HG03558 (cell line): ENCODE measurements around the gene E2F8.
A peak's percentile ranks its signal among the peaks of the same experiment; 100 is the strongest.

Source experiments
- ATAC-seq: cut with Tn5 transposase; IDR thresholded peaks from one replicate; pipeline ENCODE4 v1.9.1; 2021; ENCODE audit warnings: moderate number of reproducible peaks; ENCODE audit not compliant: unreplicated experiment; ENCODE audit errors: extremely low read depth

The E2F8 gene

DNA sequence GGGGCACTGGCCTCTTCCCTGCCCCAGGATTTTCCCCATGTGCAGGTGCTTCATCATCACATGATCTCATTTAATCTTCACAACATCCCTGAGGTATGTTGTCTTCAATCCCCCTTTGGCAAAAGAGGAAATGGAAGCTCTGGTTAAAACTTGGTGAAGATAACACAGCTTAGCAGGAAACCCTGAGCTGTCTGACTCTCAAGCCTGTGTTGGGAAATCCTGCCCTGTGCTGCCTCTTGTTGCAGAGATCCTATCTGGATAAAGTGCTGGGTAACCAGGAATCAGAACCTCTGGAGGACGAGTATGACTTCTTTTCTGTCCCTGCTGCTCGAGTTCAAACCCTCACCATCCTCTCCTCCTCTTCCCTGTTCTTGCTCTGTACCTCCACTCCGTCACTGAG lies 13.1 kb upstream of the E2F8 start:
- ATAC-seq: no peak

DNA sequence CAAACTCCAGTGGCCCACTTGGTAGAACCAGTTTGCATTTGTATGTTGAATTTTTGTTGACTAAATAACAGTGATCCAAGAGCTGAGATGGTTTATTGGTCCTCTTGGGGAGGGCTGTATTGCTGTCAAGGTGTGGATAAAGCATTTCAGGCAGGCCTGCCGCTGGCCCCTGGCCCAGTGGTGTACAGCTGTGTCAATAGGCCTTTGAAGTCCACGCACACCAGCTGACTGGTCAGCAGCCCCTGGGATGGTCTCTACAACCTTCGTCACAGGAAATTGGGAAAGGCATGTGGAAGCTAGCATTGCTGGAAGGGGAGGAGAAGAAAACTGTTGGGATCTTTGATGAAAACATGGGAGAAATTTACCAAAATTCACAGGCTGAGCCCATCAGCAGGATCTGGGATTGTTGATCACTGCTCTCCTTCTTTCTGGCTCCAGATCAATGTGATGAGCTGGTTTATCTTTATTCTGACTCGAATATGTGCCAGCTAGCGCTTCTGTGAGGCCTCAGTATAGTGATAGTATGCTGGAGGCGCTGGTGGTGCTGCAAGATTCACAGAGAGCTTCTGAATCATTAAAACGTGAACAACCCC lies 12.5 kb upstream of the E2F8 start:
- ATAC-seq: no peak

DNA sequence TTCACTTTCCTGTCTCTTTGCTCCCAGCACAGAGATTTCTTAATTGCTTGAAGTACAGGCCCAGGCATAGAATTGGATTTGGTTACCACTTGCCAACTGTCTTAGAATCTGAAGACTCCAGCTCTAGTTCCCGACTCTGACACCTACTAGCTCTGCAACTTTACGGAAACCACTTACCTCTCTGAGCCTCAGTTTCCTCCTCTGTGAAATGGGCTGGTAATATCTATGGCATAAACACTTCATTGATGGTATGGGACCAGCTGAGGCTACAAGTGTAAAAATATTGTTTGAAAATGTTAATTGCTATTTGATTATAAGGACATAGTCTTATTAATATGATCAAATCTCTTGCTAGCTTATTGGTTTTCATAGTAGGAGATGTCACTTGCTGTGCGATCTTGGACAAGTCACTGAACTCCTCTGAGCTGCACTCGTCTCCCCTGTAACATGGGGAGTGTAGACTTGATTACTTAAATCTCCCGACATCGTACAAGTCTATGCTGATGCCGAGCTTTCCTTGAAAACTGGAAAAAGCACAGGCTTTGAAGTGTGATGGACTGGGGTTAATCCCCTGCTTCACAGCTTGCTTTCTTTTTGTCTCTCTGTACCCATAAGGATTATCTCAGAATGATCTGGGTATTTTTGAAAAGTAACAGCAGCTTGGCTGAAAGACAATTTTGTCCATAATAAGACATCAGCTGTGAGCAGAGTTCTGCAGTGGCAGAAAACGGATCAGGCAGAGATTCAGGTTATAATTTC lies 11.8 kb upstream of the E2F8 start:
- no peak for ATAC-seq

DNA sequence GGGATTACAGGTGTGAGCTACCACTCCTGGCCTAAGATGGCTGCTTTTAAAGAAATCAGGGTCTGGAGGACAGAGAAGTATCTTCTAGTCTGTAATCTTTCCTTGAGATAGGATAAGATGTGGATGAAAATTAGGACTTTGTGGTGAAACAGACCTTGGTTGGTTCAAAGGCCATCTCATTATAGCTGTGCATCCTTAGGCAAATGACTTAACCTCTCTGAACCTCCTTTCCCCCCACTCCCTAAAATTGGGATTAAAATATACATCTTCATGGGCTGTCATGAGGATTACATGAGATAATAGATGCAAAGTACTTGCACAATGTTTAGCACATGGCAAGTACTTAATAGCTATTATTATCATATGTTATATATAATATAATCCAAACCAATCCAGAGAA lies 10.8 kb upstream of the E2F8 start:
- ATAC-seq: no peak

DNA sequence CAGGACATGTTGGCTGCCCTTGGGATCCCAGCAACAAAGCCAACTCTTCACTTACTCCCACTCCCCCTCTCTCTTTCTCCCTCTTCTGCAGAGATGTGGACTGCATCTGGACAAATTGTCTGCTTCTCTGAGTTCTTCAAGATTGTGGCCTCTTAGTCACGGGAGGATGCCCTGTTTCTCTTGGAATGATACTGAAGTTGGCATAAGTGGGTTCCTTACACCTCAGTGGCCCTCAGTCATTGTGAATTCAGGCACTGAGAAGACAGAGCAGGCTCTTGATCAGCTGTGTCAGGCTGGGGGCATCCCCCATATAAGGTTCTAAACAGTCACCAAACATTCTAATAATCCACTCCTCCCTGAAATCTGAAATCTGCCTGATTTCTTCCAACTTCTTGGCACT lies 6.1 kb upstream of the E2F8 start:
- no peak for ATAC-seq

DNA sequence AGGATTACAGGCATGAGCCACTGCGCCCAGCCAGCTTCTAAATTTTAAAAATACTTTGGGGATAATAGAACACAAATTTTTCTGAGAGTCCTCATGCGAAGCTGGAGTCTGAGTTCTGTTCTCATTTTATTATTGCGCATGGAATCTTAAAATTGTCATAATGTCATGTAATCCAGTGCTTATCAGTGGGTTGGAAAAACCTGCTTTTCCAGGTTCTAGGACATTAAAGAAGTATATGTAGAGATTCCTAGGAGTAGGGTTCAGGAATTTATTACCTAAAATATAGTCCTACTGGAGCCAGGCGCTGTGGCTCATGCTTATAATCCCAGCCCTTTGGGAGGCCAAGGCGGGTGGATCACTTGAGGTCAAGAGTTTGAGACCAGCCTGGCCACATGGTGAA lies 4.6 kb upstream of the E2F8 start:
- no peak for ATAC-seq

DNA sequence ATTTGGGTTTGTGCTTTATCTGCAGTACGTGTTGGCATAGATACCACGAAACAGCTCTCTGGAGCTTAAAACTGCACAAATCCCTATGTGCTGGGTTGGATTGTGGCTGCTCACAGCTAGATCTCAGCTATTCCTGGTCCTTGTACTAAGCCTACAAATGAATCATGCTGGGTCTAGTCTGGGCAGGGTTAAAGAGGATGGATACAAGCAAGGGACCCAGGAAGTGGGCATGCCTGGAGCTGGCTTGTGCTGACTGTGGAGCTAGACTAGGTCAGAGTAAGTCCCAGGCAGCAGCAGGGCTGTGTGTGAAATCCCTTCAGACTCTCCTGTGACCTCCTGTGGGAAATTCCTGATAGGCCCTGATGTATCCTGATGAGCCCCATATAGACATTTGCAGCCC lies 3.9 kb upstream of the E2F8 start:
- ATAC-seq: no peak

DNA sequence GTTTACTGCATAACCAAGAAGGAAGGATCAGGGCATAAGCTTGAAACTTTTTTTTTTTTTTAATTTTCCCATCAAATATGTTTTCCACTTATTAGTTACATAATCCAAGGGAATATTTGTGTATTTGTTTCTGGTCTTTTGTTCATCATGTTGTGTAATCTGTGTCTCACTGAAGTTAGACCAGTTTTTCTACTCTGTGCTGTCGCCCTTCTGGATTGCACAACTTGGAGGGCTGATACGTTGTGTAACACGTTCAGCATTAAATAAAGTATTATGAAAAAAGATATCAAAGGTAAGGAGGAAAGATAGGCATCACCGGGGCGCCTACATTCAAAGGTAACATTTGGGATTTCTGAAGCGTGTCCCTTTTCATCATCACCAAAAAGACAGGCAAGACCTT lies 3.3 kb upstream of the E2F8 start:
- ATAC-seq: no peak

DNA sequence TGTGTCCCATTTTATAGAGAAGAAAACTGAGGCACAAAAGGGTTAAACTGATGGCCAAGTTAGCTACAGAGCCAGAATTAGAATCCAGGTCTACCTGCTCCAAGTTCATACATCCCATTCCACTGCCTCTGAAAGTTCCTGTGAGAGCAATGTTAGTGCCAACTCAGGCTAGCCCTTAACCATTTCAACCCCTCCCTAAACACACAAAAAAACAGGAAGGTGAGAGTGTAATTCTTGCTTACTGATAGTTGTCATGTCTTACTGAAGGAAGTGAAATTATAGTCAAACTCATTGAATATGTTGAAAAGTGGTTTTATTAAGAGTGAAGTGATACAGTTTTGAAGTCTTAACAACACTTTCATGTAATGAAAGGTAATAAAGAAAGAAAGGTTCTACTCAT lies 2.9 kb upstream of the E2F8 start:
- ATAC-seq: no peak

DNA sequence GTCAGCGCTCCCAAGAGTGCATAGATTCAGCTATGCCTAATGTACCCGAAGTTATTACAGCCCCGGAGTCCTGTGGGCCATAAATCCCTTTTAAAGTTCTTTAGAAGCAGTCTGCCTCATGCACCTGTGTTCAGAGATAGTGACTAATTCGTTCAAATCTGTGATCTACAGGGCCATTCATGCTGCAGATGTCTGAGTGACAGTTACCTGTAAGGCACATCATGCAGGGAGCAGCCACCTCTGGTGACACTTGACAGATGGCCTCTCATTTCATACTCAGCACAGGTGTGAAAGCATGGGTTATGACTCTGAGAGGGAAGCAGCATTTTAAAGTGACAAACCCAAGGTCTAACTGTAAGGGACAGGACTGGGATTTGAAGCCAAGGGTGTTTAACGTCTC lies 2.4 kb upstream of the E2F8 start:
- ATAC-seq: no peak

DNA sequence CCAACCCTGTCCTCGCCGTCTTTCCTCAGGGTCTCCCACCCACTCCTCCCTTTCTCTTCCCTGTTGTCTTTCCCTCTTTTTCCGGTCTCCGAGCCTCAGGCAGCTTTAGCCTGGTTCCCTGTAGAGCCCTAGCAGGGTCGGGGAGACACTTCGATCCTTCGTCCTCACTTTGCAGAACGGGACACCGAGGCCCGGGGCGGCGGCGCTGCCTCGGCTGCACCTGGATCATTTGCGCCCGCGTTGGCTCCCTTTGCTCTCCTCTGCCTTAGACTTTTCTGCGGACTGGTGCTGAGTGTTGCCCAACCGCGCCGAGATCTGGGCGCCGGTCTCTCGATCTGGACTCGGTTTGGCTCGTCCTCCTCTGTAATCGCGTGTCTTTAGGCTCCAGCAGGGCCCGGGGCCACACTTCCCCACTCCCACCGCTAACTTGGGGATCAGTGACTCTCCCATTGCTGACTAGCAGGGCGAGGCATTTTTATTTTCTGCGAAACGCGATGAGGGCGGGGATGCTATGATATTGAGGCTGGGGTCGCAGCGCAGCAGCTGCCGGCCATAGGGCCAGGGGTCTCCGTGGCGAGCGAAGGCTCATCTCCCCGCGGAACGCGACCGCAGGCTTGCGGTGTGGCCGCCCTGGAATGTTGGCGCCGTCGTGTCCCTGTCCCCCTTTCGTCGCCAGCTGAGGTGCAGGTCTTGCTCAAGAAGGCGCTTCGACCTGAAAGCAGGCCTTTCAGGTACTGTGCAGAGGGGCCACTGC lies 1.6 kb upstream of the E2F8 start:
- no peak for ATAC-seq

DNA sequence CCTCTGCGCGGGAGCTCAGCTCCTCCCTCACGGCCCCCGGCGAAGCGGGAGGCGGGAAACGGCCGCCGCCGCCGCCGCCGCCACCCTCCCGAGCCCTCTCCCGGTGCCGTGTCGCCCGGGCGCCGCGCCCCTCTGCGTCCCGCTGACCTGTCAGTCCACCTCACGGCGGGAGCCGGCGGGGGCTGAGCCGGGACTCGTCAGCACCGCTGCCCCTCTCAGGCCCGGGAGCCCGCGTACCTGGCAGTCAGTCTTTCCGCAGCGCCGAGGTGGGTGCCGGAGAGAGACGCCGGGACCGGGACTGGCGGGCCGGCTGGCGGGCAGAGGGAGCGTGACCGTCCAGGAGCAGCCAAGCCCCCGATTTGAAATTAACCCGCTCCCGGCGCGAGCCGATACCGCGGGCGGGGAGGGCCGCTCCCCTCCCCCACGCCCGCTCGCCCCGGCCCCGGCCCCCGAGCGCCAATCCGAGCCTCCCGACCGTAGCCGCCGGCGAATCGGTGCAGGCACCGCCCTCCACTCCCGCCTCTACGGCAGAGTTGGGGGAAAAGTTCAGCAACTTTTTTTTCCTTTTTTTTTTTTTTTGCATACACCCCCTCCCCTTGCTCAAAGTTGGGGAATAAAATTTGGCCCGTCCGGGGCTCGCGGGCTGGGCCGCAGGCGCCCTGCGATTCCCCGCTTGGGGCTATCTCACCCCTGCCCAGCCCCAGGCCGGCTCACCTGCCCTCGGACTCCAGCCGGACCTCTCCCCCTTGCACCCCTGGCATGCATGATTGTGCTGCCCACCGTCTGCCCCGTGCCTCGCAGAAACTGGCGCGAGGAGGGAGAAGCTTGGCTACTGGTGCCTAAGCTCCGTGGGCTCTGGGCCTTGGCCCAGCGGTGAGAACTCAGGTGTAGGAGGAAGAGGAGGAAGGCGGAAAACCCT lies 774 bp upstream of the E2F8 start:
- peak; percentile 9 for ATAC-seq

DNA sequence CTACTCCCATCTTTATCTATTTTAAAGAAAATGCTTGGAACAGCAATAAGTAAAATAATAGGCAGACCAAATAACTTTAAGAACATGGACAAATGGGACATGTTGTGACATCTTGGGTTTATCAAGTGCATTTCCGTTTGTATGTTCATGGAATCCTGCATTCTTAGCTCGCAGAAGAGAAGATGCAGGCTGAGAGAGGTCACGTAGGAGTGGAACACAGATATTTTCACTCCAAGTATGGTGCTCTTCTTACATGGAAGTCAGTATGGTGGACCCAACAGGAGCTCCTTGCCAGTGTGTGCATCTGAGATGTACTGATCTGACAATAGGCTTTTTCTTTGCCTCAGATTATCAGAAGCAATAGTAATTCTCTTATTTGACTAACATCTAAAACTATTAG lies 1.7 kb downstream of the E2F8 start:
- ATAC-seq: no peak

DNA sequence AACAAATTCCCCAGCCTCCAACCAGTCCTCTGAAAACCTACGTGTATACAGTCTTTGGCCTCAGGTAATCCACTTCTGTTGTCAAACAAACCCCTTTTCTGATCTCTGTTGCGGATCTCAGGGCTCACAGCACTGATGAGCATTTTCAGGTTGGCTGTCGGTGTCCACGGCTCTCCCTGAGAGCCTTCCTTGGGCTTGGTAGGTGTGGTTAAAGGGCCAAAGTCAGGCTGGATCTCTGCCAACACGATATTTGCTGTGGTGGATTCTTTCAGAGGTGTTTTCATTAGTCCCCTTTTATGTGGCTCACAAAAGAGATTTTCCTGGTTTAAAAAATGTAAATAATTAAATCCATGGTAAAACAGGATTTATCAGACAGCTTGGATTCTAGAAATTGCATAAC lies 2.9 kb downstream of the E2F8 start:
- no peak for ATAC-seq

DNA sequence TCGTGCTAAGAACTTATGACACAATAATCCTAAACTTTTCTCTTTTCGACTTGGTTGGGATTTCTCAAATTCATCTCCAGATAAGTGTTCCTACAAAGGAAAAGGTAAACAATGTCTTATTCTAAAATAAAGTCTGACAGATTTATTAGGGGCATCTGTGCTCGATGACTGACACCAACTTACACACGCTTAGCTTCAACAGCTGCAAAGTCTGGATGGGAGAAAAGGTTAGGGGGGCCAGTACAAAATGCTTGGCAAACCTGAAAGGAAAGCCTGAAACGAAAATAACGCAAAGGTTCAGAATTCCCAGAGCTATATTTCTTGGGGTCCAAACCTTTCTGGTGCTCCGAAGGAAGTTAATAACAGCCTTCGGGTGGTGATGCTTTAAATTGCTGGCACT lies 3.4 kb downstream of the E2F8 start:
- no peak for ATAC-seq

DNA sequence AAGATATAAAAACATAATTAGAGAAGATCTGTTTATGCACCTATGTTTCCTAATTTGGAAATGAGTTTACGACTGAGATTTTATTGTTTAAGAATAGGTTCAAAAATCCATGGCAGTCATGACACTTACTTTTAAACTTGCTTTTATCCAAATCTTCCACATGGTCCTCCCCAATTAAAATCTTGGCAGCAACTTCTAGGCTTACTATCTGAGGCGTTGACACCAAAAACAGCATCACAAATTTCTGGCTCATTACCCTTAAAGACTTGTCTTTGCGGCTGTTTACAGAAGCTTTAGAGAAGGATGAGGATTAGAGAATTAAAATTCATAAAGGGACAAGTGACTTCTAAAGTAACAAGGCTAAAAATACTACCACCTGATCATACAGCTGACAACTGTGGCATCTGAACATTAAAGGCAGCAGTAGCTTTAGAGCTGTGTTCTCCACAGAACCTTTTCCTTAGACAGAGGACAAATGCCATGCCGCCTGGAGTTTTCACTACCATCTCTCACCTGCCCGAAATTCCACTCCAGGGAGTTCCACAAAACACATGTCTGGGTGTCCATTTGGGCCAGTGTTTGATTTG lies 6.4 kb downstream of the E2F8 start:
- no peak for ATAC-seq

DNA sequence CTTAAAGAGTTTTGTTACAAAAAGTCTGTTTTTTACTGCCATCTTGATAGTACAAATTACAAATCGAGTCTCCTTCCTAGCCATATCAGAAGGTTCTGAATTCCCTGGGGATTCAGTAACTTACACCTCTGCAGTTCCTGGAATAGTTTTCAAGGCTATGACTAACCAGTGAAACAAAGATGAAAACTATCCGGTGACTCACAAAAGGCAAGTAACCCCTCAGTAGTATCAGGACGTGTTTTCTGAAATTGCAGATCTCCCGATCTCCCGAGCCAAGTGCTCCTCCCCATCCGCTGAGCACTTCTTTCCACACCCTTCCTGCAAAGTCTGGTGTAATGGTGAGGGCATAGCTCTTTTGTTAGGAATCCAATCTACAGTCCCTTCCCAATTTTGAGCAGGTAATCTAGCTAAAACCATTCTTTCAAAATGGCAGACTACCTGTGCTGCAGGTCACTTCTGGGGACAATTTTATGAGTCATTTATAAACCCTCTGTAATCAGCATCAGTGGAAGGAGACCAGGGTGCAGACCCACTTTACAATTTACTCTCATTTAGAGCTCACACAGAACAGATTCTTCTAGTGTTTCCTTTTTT lies 7.7 kb downstream of the E2F8 start:
- ATAC-seq: no peak

DNA sequence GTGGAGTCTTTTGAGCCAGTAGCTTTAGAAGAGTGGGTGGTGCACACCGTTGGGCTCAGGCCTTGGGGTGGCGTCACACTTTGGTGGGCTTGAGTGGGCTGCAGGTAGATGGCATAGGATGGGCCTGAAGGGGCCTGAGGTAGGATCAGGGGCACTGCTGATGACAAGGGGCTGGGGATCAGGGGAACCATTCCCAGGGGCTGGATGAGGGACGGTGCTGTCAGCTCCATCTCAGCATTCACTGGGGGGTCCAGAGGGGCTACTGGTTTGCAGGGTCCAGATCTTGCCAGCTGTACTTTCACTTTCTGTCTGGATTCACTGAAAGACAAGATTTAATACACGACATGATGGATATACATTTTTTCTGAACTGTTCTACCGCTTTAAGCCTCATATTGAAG lies 11.1 kb downstream of the E2F8 start:
- no peak for ATAC-seq

DNA sequence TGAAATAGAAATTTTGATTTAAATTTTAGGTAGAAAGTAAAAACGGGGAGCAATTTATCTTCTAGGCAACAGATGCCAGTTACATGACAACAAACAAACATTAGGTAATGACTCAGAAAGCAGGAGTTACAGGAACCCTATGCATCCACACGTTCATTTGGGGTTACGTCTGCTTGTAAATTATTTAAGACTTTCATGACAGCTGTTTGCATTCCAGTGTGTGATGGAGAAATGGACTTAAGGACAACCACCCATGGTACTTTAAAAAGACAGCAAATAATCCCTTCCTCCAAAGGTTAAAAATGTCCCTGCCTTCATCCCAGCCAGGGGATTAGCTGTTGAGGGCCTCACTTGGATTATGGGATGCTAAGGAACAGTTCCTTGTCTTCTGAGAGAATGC lies 11.8 kb downstream of the E2F8 start:
- no peak for ATAC-seq
